ENCODE measurements around the gene MTLN.
"Not testable (repeated sequence)": the region's sequence is repeated elsewhere in the genome, so short reads cannot be mapped to it uniquely, and the experiment has no call there.

Gene MTLN

GRCh38 chr2:110198016-110198415 lies 14.3 kb downstream of the MTLN start:
- DNase-seq (ENCODE audit: low spot score), result no peak

GRCh38 chr2:110197452-110197851 lies 14.9 kb downstream of the MTLN start:
- DNase-seq (ENCODE audit: low spot score), result no peak

- not testable (repeated sequence) for DNase-seq (ENCODE audit: low spot score)
These were observed 22.2 kb downstream of the MTLN start for GRCh38 chr2:110190169-110190568.

- DNase-seq (ENCODE audit: low spot score), result no peak
These were observed 29.9 kb downstream of the MTLN start for GRCh38 chr2:110182449-110182848.

GRCh38 chr2:110180036-110180435 lies 32.3 kb downstream of the MTLN start:
- no peak for DNase-seq (ENCODE audit: low spot score)

- no peak for DNase-seq (ENCODE audit: low spot score)
These were observed 38.8 kb downstream of the MTLN start for GRCh38 chr2:110173523-110173922.

GRCh38 chr2:110172506-110172905 lies 39.8 kb downstream of the MTLN start:
- DNase-seq (ENCODE audit: low spot score), result no peak

GRCh38 chr2:110170102-110170501 lies 42.2 kb downstream of the MTLN start:
- DNase-seq (ENCODE audit: low spot score), result no peak

GRCh38 chr2:110167326-110168000 lies 44.9 kb downstream of the MTLN start:
- no peak for DNase-seq (ENCODE audit: low spot score)

GRCh38 chr2:110166266-110166665 lies 46.1 kb downstream of the MTLN start:
- DNase-seq (ENCODE audit: low spot score), result no peak
